MM.1S (cell line): ENCODE data around the gene AP5S1.
"Not testable (repeated sequence)": the region's sequence is repeated elsewhere in the genome, so short reads cannot be mapped to it uniquely, and the experiment has no call there.

ENCODE experiments used
- DNase-seq: peaks from one replicate; pipeline ENCODE4 v3.0.0-alpha.2; 2015
- H2AFZ ChIP-seq: fragments of 300-600 bp; sonication (generic); 2 replicates; pipeline ENCODE4 v1.6.0; 2016; ENCODE audit warnings: antibody characterized with exemption, low read length
- H3F3A ChIP-seq: fragments of 300-600 bp; sonication (generic); 2 replicates; pipeline ENCODE4 v1.6.1; 2016; ENCODE audit warnings: mild to moderate bottlenecking, antibody characterized with exemption, low read length, moderate library complexity, mixed read lengths; ENCODE audit not compliant: insufficient read depth
- H3K27ac ChIP-seq: fragments of 300-600 bp; sonication (generic); 2 replicates; pipeline ENCODE4 v1.5.1; 2016; ENCODE audit warnings: mild to moderate bottlenecking, low read length
- H3K27me3 ChIP-seq: fragments of 300-600 bp; sonication (generic); replicated peaks from 2 replicates; pipeline ENCODE4 v1.6.0; 2016; ENCODE audit warnings: low read length; ENCODE audit not compliant: insufficient read depth
- H3K36me3 ChIP-seq: fragments of 300-600 bp; sonication (generic); replicated peaks from 2 replicates; pipeline ENCODE4 v1.6.1; 2016; ENCODE audit warnings: mild to moderate bottlenecking, low read length, mixed read lengths; ENCODE audit not compliant: insufficient read depth
- H3K4me1 ChIP-seq: fragments of 300-600 bp; sonication (generic); 2 replicates; pipeline ENCODE4 v1.6.1; 2016; ENCODE audit warnings: low read length, mixed read lengths
- H3K4me2 ChIP-seq: fragments of 300-600 bp; sonication (generic); 2 replicates; pipeline ENCODE4 v1.6.0; 2016; ENCODE audit warnings: low read depth, low read length
- H3K4me3 ChIP-seq: fragments of 300-600 bp; sonication (generic); 2 replicates; pipeline ENCODE4 v1.5.1; 2016; ENCODE audit warnings: low read length, mixed read lengths
- H3K79me2 ChIP-seq: fragments of 300-600 bp; sonication (generic); 2 replicates; pipeline ENCODE4 v1.6.1; 2016; ENCODE audit warnings: mixed run types, low read length, mixed read lengths
- H3K9ac ChIP-seq: fragments of 300-600 bp; sonication (generic); 2 replicates; pipeline ENCODE4 v1.6.1; 2016; ENCODE audit warnings: low read length, mixed read lengths
- H3K9me2 ChIP-seq: fragments of 300-600 bp; sonication (generic); replicated peaks from 2 replicates; pipeline ENCODE4 v1.6.1; 2016; ENCODE audit warnings: mild to moderate bottlenecking, low read length, mixed read lengths; ENCODE audit not compliant: insufficient read depth
- H3K9me3 ChIP-seq: fragments of 300-600 bp; sonication (generic); replicated peaks from 2 replicates; pipeline ENCODE4 v1.6.1; 2016; ENCODE audit warnings: mild to moderate bottlenecking, low read length, mixed read lengths; ENCODE audit not compliant: insufficient read depth
- H4K20me1 ChIP-seq: fragments of 300-600 bp; sonication (generic); 2 replicates; pipeline ENCODE4 v1.6.1; 2016; ENCODE audit warnings: mild to moderate bottlenecking, low read length, moderate library complexity, mixed read lengths; ENCODE audit not compliant: insufficient read depth
- CTCF ChIP-seq: fragments of 300-600 bp; sonication (generic); IDR thresholded peaks from 2 replicates; pipeline ENCODE4 v1.5.1; 2016; ENCODE audit warnings: antibody characterized with exemption, low read length, mixed read lengths
- EZH2 ChIP-seq: fragments of 300-600 bp; sonication (generic); optimal IDR thresholded peaks from 2 replicates; pipeline ENCODE3; 2017; ENCODE audit warnings: low read depth, mild to moderate bottlenecking, antibody characterized with exemption, low read length, mixed read lengths
- EZH2phosphoT487 ChIP-seq: fragments of 300-600 bp; sonication (generic); IDR thresholded peaks from 2 replicates; pipeline ENCODE4 v1.6.1; 2018; ENCODE audit warnings: antibody characterized with exemption, low read length

AP5S1 gene

GRCh38 chr20:3787324-3788014, 32.9 kb upstream of the AP5S1 start:
- no peaks in the 10 kb centered on the region for H3K9me3 ChIP-seq
- H3K4me3 ChIP-seq: peak overlapping the region; percentile 49

GRCh38 chr20:3788685-3789155, 31.6 kb upstream of the AP5S1 start:
- Histone ChIP-seq H3K4me2 (no peak overlapping the region), H3K79me2 (peaks cover 8% of the 10 kb centered on the region; the same call in 1 of the 2 replicates), H3K9me2 (no peaks in the 10 kb centered on the region), H3K36me3 (no peaks in the 10 kb centered on the region), H3K9me3 (no peaks in the 10 kb centered on the region), H2AFZ (no peak overlapping the region), H3F3A (no peaks in the 10 kb centered on the region; the same call in 1 of the 2 replicates), H3K4me3 (no peak overlapping the region), H3K27me3 (no peaks in the 10 kb centered on the region), H4K20me1 (no peaks in the 10 kb centered on the region), H3K9ac (no peak overlapping the region), H3K27ac (no peak overlapping the region), H3K4me1 (peaks cover 4% of the 10 kb centered on the region)
- no peak for TF ChIP-seq EZH2
- TF ChIP-seq EZH2phosphoT487: no peak
- TF ChIP-seq CTCF: no peak
- DNase-seq: no peak

More at GRCh38 chr20:3787324-3788014, 32.9 kb upstream of the AP5S1 start:
- Histone ChIP-seq H3F3A (peaks cover 2% of the 10 kb centered on the region), H3K4me2 (peak overlapping the region; percentile 74), H4K20me1 (no peaks in the 10 kb centered on the region), H3K36me3 (no peaks in the 10 kb centered on the region), H2AFZ (peak overlapping the region; percentile 58), H3K4me1 (peaks cover 4% of the 10 kb centered on the region), H3K27ac (no peak overlapping the region), H3K79me2 (peaks cover 8% of the 10 kb centered on the region; the same call in 1 of the 2 replicates), H3K9ac (peak overlapping the region; percentile 25; the same call in 1 of the 2 replicates), H3K27me3 (no peaks in the 10 kb centered on the region), H3K9me2 (no peaks in the 10 kb centered on the region)
- TF ChIP-seq EZH2 (no peak), CTCF (no peak), EZH2phosphoT487 (no peak)
- no peak for DNase-seq

DNA sequence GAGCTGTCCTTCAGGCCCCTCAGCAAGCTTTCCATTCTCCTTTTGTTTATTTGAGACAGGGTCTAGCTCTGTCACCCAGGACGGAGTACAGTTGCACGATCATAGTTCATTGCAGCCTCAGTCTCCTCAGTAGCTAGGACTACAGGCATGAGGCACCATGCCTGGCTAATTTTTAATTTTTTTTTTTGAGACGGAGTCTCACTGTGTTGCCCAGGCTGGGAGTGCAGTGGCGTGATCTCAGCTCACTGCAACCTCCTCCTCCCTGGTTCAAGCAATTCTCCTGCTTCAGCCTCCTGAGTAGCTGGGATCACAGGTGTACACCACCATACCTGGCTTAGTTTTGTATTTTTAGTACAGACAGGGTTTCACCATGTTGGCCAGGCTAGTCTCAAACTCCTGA, 31.1 kb upstream of the AP5S1 start:
- H3K9me3 ChIP-seq, H3K36me3 ChIP-seq, H3K4me3 ChIP-seq, H3K79me2 ChIP-seq, H3K9ac ChIP-seq, H3K9me2 ChIP-seq, H3K27ac ChIP-seq, H3K4me1 ChIP-seq, H3K27me3 ChIP-seq, DNase-seq, H4K20me1 ChIP-seq, H3K4me2 ChIP-seq, H2AFZ ChIP-seq, H3F3A ChIP-seq: not testable (repeated sequence)

GRCh38 chr20:3794168-3794567, 26.2 kb upstream of the AP5S1 start:
- H3K4me3 ChIP-seq, H2AFZ ChIP-seq, H4K20me1 ChIP-seq, H3K36me3 ChIP-seq, H3K27ac ChIP-seq, H3K27me3 ChIP-seq, H3K4me2 ChIP-seq, H3K9me3 ChIP-seq, DNase-seq, H3K9ac ChIP-seq, H3K9me2 ChIP-seq: not testable (repeated sequence)
- Histone ChIP-seq H3K4me1 (peaks cover 19% of the 10 kb centered on the region), H3K79me2 (peaks cover 24% of the 10 kb centered on the region), H3F3A (peaks cover 21% of the 10 kb centered on the region)
